Stimulated activated effector memory CD8-positive, alpha-beta T cell treated with anti-CD3 and anti-CD28 coated beads, Interleukin-12 subunit alpha, Interleukin-12 subunit beta, amount 100 ng/mL, for 72 hours (primary cell): ENCODE results near the gene LRRC52.
"Not testable (repeated sequence)": the region's sequence is repeated elsewhere in the genome, so short reads cannot be mapped to it uniquely, and the experiment has no call there.

Experiments
- ATAC-seq: fragments of 150-1000 bp; cut with Tn5 transposase; 2 replicates; pipeline ENCODE4 v1.10.0; 2021
- DNase-seq, 2 donors: peaks; one replicate each; pipeline ENCODE4 v3.0.0; 2021 to 2022; ENCODE audit warnings: low spot score in 2 of 2
- H3K27ac Mint-ChIP-seq: one replicate; pipeline ENCODE4 v1.8.0; 2022; ENCODE audit warnings: mild to moderate bottlenecking, mixed read lengths
- H3K36me3 Mint-ChIP-seq: one replicate; pipeline ENCODE4 v1.8.0; 2022; ENCODE audit warnings: mild to moderate bottlenecking, mixed read lengths
- H3K4me1 Mint-ChIP-seq: one replicate; pipeline ENCODE4 v1.8.0; 2022; ENCODE audit warnings: mixed read lengths
- H3K4me3 Mint-ChIP-seq: one replicate; pipeline ENCODE4 v1.8.0; 2022; ENCODE audit warnings: mild to moderate bottlenecking, mixed read lengths
- H3K9me3 Mint-ChIP-seq: one replicate; pipeline ENCODE4 v1.8.0; 2022; ENCODE audit warnings: mixed read lengths

Gene LRRC52

GRCh38 chr1:165595246-165595938 is 51.6 kb downstream of the LRRC52 start:
- H3K9me3 Mint-ChIP-seq = no peaks in the 10 kb centered on the region
- ATAC-seq = no peak
- peaks cover 29% of the 10 kb centered on the region for H3K4me1 Mint-ChIP-seq
- DNase-seq = no peak
- H3K4me3 Mint-ChIP-seq = no peak overlapping the region
- peaks cover 10% of the 10 kb centered on the region for H3K36me3 Mint-ChIP-seq
- H3K27ac Mint-ChIP-seq = no peak overlapping the region

DNA sequence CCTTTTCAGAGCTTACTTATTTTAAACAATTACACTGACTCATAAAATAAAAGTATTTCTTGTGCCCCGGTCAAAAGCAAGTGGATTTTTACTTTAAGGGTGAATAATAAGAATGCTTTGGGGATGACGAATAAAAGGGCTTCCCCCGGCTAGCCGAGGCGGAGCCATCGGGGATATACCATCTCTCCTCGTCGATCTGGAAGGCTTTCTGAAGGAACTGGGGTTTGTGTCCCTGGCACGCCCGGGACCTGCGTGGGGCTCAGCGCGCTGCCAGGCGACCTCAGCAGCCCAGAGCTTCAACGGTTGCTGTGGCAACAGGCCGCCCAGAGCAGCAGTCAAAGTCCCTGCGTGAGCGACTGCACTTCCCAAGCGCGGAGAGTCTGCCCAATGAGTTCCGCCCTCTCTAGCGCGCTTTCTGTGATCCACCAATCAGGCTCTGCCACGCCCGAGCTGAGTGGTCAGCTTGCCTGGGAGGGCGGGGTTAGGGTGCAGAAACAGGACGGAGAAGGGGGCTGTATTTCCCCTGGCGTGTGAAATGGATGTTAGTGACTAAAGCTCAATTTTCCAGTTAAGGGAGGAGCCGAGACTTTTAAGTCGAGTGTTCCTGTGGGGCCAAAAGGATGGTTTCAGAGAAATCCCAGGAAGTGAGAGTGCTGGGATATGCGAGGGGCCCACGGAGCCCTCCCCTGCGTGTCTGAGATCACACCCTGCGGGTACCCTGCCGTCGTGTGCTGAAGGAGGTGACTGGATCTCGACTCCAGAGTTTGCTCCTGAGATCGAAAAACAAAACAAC is 54.3 kb downstream of the LRRC52 start:
- ATAC-seq (peak; percentile 98), DNase-seq (peak; percentile 86 to 97)
- Mint-ChIP-seq H3K36me3 (peaks cover 10% of the 10 kb centered on the region), H3K27ac (peak overlapping the region; percentile 96), H3K4me1 (peaks cover 32% of the 10 kb centered on the region), H3K9me3 (no peaks in the 10 kb centered on the region), H3K4me3 (peak overlapping the region; percentile 81)

- DNase-seq (peak in 1 of 2 donors; percentile 51), ATAC-seq (no peak)
- H3K4me1 Mint-ChIP-seq = peaks cover 29% of the 10 kb centered on the region
- peaks cover 10% of the 10 kb centered on the region for H3K36me3 Mint-ChIP-seq
- no peaks in the 10 kb centered on the region for H3K9me3 Mint-ChIP-seq
- peak overlapping the region; percentile 96 for H3K27ac Mint-ChIP-seq
- H3K4me3 Mint-ChIP-seq = peak overlapping the region; percentile 81
These were observed 54.9 kb downstream of the LRRC52 start for GRCh38 chr1:165598676-165599059.

DNA sequence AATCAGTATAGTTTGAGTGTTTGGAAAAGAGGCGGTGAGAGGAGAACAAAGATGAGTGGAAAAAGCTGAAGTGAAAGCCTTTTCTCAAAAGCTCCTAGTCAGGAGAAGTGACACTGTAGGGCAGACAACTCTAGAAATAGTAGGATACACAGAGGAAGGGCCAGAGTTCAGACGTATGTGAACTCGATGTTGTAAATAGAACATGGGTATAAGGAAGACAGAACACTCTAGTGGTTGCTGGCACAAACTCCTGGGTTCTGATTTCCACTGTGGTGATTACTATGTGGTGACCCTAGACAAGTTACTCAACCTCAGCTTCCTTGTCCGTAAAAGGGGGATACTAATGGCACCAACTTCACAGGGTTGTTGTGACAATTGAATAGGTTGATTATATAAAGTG is 57.0 kb downstream of the LRRC52 start:
- no peak overlapping the region for H3K27ac Mint-ChIP-seq
- DNase-seq = peak in 1 of 2 donors; percentile 42
- H3K9me3 Mint-ChIP-seq = no peaks in the 10 kb centered on the region
- H3K4me3 Mint-ChIP-seq = no peak overlapping the region
- H3K36me3 Mint-ChIP-seq = peaks cover 10% of the 10 kb centered on the region
- ATAC-seq = no peak
- peaks cover 29% of the 10 kb centered on the region for H3K4me1 Mint-ChIP-seq

- Mint-ChIP-seq H3K27ac (peak overlapping the region; percentile 33), H3K9me3 (no peaks in the 10 kb centered on the region), H3K4me1 (peaks cover 9% of the 10 kb centered on the region), H3K36me3 (no peaks in the 10 kb centered on the region), H3K4me3 (no peak overlapping the region)
- no peak for ATAC-seq
- DNase-seq = no peak
These were observed 60.0 kb downstream of the LRRC52 start for GRCh38 chr1:165603810-165604209.

GRCh38 chr1:165605246-165605645 is 61.4 kb downstream of the LRRC52 start:
- H3K9me3 Mint-ChIP-seq = no peaks in the 10 kb centered on the region
- H3K4me1 Mint-ChIP-seq = peaks cover 6% of the 10 kb centered on the region
- no peak for ATAC-seq
- no peak overlapping the region for H3K4me3 Mint-ChIP-seq
- no peak for DNase-seq
- H3K36me3 Mint-ChIP-seq = no peaks in the 10 kb centered on the region
- H3K27ac Mint-ChIP-seq = no peak overlapping the region

DNA sequence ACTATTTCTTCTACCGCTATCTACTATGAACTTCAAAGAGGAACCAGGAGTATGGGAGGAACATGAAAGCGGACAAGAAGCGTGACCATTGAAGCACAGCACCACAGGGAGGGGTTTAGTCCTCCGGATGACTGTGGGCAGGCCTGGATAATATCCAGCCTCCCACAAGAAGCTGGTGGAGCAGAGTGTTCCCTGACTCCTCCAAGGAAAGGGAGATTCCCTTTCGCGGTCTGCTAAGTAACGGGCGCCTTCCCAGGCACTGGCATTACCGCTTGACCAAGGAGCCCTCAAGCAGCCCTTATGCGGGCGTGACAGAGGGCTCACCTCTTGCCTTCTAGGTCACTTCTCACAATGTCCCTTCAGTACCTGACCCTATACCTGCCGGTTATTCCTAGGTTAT is 62.9 kb downstream of the LRRC52 start:
- DNase-seq = peak in 1 of 2 donors; percentile 26
- H3K9me3 Mint-ChIP-seq, H3K4me1 Mint-ChIP-seq, H3K4me3 Mint-ChIP-seq, H3K27ac Mint-ChIP-seq, H3K36me3 Mint-ChIP-seq, ATAC-seq: not testable (repeated sequence)

DNA sequence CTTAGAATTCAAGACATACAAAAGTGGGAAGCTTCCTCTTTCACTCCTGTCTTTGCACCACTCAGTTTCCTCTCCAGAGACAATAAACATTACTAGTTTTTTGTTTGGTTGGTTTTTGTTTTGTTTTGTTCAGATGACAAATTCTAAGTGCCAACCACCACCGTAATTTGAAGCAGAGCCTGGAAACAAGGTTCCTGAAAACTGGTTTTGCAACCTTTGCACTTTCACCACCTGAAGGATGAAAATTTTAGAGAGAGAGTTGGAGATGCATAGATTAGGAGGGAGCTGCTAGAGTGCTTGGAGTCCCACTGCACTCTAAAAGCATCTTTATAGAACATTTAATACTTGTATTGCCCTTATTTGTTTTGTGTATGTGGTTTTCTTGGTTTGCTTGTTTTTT is 67.1 kb downstream of the LRRC52 start:
- peaks cover 4% of the 10 kb centered on the region for H3K9me3 Mint-ChIP-seq

GRCh38 chr1:165612062-165612461 is 68.3 kb downstream of the LRRC52 start:
- no peak for ATAC-seq

More for the DNA sequence above, 67.1 kb downstream of the LRRC52 start:
- ATAC-seq = no peak
- no peaks in the 10 kb centered on the region for H3K36me3 Mint-ChIP-seq
- H3K4me1 Mint-ChIP-seq = no peaks in the 10 kb centered on the region
- no peak for DNase-seq
- H3K4me3 Mint-ChIP-seq = no peak overlapping the region
- H3K27ac Mint-ChIP-seq = no peak overlapping the region

More at GRCh38 chr1:165612062-165612461, 68.3 kb downstream of the LRRC52 start:
- H3K4me1 Mint-ChIP-seq = no peaks in the 10 kb centered on the region
- H3K9me3 Mint-ChIP-seq = peaks cover 4% of the 10 kb centered on the region
- no peak for DNase-seq
- no peaks in the 10 kb centered on the region for H3K36me3 Mint-ChIP-seq
- no peak overlapping the region for H3K27ac Mint-ChIP-seq
- H3K4me3 Mint-ChIP-seq = no peak overlapping the region
